Cerebellar nuclear complex (tissue), 1 donor: ENCODE measurements around the gene IGFBP4.

Source experiments
- DNase-seq, 2 experiments: peaks; one replicate each; lab custom pipeline; 2025; lab: John Stamatoyannopoulos, UW

The IGFBP4 gene

DNA sequence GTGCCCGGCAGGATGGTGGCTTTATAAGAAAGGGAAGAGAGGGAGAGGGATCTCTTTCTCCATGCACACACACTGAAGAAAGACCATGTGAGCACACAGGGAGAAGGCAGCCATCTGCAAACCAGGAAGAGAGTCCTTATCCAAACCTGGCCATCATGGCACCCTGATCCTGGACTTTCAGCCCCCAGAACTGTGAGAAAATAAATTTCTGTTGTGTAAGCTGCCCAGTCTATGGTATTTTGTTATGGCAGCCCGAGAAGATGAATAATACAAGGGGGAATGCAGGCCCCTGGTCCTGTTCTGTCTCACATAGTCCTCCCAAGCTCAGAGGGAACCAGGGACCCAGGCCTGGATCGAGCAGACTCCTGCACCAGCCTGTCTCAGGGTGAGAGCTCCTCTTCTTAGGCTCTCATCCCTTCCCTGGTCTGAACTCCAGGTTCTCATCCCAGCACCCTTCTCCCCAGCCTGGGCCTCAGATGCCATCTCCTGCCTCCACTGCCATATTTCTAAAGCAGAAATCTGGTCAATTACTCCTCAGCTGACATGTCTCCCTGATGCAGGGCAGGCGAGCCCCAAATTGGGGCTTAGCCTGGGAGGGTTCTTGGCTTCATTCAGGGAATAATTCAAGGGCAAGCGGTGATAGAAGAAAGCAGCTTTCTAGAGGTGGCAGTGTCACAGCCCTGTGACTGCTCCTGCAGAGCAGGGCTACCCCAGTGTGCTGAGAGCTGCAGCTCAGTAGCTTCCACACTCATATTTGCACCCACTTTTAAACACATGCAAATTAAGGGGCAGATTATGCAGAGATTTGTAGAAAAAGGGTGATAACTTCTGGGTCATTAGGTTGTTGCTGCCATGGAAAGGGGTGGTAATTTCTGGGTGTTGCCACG is 28.8 kb downstream of the IGFBP4 start:
- no peak for DNase-seq

DNA sequence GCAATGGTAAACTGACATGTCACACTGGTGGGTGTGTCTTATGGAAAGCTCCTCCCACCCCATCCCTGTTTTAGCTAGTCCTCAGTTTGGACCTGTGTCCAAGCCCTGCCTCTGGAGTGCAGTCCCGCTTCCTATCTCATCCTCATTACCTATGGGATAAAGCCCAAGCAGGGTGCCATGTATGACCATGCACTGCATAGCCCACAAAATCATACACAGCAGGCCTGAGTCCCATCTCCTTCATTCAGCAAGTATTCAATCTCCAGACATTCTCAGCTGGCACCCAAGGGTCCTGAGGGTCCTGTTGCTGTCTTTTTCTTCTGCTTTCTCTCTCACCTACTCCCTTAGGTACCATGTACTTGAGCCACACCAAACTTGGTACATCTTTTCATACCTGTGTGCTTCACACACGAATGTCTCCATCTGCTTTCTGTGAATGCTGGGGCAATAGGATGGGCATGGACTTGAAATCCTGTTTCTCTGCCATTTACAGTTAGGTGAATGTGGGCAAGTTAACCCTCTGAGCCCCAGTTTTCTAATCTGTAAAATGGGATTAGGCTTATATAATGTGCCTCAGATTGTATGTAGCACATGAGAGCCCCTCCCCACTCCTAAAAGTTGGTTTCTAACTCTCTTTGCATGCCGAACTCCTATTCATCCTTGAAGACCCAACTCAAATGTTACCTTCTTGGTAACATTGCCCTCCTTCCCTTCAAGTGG is 29.6 kb downstream of the IGFBP4 start:
- DNase-seq: no peak

DNA sequence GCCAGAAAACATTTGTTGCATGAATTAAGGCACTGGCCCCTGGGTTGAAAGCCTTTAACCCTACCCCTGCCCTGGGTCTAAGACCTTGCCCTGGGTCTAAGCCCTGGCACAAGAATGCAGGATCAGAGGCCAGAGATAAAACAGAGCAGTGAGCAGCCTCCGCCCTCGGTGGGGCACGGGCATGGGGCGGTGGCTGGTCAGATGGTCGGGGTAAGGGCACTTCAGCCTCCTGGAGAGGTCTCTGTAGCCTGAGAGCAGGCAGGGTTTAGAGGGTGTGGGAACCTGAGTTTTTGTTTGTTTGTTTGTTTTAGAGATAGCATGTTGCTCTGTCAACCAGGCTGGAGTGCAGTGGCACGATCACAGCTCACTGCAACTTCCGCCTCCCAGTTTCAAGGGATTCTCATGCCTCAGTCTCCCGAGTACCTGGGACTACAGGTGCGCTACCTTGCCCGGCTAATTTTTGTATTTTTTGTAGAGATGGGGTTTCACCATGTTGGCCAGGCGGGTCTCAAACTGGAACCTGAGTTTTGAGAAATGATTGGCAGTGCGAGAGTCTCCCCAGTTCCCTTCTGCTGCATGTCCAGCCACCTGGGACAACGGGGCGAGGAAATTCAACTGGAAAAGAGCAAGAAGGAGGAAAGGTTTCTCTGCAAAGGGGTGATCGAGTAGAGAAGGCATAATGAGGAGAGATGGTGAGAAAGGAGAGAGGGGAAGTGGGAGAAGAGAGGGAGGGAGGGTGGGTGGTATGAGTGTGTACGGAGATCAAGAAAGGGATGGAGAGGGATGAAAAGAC is 30.5 kb downstream of the IGFBP4 start:
- no peak for DNase-seq

DNA sequence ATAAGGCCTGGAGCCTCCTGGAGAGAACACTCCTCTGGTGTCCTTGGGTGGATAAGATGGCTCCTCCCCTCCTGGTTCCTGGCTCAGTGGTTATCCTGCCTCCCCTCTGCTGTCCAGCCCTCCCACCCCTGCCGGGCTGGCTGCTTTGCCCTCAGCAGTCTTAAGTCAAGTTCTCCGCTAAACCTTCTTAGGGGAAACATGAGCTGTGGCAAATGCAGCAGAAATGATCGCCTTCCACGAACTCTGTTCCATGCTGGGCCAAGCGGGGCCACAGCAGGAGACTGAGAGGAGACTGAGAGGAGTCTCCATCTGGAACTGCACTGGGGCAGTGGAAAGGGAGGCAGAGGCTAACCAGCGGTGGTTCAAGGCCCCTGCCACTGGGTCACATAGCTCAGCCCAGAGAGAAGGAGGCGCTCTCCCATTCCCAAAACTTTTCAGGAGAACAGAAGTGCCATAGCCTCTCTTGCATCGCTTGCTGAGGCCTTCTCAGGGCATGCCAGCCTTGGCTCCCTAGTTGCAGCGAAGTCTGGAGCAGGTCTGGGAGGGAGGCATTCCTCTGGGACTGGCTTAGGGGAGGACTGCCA is 31.3 kb downstream of the IGFBP4 start:
- no peak for DNase-seq

DNA sequence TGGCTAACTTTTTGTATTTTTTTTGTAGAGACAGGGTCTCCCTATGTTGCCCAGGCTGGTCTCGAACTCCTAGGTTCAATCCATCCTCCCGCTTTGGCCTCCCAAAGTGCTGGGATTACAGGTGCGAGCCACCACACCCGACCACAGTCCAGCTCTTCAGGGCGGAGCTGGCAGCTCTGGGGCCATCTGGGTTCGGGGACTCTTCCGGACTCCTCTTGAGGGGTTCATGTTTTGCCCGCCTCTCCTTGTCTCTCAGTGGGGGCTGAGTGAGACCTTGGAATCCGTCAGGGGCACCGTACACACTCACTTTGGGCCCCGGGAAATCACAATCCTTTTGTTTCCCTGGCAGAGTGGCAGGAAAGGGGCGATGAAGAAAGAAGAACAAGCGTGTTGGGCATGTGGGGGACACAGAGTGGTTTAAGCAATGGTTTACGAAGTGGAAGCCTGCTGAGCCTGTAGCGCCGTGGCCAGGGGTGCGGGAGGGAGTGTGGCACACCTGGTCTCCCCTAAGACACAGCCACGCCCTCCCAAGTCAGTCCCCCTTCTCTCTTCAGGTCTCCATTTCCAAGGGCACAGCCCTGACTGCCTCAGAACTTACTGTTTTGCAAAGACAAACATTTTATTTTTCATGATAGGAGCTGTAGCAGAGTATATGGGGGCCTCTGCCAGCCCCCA is 32.1 kb downstream of the IGFBP4 start:
- DNase-seq: no peak

DNA sequence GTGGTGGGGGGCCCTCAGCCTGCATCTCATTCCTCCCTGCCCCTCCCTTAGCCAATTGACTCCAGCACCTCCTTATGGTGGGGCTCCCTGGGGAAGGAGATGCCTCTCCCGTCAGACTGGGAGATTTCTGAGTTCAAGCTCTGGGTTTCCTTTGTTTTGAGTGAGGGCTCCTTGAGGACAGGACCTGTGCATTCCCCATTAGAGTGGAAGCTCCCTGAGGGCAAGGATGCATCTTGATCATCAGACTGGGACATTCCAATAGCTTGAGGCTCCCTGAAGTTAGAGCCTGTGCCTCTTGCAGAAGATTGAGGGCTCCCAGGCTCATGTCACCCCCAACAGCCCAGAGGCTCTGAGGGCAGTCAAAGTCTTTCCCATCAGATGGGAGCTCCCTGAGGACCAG is 34.5 kb downstream of the IGFBP4 start:
- DNase-seq: no peak

DNA sequence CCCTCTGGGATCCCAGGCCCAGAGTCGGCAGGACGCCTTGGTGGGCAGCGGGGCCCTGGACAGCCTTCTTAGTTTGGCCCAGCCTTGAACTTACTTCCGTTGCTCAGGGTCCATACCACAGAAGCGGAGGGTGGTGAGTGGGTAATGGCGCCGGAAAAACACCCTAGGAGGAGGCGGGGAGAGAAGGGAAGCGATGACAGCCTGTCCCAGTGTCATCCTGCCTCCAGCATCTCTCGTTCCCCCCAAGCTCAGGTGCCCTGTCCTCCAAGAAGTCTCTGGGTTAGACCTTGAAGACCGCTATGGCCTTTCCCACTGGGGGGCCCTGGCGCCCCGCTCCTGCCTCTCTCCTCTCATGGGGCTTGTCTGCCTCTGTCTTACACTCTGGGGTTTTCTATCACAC is 35.2 kb downstream of the IGFBP4 start:
- DNase-seq: no peak

DNA sequence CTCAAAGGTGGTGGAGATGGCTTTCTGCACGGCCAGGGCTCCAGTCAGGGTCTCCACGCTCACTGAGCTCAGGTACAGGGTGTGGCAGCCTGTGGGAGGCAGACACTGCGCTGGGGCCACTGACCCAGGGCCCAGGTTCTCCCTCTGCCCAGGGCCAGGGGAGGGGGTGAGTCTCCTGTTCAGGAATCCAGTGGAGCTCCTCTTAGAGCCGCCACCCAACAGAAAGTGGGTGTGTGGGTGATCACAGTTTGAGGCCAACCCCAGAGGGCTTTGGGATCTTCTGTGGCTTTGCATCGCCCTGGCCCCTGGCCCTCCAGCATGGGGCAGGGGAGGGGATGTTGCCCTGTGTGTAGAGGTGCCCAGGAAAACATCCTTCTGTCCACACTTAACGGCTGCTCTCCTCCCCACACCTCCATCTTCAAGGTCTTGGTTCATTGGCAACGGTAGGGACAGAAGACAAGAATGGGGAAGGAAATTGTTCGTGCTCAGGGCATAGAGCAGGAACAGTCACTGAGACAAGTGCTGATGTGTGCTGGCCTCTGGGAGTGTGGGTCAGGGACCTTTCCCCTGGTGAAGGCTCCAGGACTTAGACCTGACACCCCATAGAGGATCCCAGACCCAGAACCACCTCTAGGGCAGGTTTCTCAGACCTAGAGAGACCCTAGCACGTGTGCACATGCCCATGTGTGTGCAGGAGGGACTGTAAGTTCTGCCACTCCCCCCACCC is 36.7 kb downstream of the IGFBP4 start:
- no peak for DNase-seq

DNA sequence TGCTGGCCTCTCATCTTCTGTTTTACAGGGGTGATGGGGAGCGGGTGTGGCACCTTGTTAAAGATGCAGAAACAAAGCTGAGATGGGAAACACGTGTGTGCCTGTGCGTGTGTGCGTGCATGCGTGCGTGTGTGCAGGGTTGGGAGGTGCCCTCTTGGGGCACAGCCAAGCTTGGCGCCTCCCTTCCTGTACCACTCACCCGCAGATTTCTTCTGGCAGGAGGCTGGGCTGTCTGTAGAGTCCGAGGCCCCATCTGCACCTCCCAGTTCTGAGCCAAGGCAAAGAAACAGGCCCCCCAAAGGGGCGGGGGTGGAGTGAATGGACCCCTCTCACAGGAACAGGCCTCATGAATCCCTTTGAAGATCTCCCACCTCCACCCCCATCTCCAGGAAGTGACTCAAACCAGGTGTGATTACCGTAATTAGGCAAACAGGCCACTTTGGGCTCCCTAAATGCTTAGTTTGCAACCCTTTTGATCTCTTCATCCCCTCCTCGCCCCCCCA is 37.3 kb downstream of the IGFBP4 start:
- no peak for DNase-seq

DNA sequence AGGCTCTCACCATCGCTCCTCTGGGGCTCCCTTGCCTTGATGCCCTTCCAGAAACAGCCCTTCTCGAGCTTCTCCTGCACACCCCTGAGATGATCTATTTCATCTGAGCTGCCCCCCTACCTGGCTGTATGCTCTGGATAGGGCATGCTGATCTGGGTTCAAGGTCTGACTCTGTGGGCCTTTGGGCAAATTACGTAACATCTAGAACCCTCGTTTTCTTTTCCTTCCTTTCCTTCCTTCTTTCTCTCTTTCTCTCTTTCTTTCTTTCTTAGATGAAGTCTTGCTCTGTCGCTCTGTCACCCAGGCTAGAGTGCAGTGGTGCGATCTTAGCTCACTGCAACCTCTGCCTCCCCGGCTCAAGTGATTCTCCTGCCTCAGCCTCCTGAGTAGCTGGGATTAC is 37.9 kb downstream of the IGFBP4 start:
- no peak for DNase-seq

DNA sequence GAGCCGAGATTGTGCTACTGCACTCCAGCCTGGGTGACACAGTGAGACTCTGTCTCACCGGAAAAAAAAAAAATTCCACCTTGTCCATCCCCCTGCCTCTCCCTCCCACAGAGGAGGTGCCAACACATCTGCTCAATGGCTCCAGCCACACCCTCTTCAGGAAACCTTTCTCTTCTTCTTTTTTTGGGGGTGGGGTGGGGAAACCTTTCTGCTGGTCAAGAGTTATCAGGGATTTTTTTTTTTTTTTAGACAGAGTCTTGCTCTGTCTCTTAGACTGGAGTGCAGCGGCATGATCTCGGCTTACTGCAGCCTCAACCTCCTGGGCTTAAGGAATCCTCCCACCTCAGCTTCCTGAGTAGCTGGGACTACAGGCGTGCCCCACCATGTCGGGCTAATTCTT is 39.5 kb downstream of the IGFBP4 start:
- DNase-seq: no peak

DNA sequence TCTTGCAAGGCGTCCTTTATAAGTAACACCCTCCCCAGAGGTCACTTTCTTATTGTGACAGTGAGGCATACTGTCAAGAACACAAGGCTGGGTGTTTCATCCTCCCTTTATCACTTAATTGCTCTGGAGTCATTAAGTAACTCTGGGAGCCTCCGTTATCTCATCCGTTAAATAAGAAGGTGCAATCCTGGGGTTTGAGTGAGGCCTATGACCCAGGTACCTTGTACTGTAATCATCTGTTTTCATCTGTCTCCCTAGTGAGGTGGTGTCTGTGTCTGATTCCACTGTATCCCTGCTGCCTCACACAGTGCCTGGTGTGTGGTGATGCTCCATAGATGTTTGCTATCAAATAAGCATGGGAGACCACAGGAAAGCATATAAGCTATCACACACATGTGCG is 40.4 kb downstream of the IGFBP4 start:
- no peak for DNase-seq

DNA sequence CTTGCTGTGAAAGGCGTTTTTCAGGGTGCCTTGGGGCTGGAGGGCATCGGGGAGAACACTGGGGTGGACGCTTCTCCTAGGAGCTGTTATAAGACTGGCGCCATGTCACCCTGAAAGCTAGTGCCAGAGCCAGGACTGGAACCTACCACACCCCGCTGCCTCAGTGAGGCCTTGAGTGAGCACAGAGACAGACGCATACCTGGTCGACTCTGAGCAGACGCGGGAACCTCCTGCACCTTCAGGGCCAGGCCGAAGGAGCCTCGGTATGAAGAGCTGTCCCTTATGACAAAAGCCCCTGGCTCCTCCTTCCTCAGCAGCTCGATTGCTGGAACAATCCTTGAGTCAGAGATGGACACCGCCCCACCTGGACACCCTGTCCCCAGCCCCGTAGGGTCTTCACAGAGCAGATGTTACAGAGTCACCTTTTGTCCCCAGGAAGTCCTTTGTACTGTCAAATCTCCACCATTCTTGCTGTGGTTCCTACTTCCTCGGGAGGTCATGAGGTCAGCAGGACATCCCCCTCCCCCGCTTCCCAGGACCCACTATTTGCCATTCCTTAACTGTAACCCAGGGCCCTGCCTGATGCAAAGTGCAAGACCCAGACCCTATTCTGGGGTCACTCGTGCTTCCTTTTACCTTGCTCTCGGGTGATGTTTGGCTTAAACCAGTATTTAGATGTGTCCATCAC is 41.2 kb downstream of the IGFBP4 start:
- DNase-seq: no peak

DNA sequence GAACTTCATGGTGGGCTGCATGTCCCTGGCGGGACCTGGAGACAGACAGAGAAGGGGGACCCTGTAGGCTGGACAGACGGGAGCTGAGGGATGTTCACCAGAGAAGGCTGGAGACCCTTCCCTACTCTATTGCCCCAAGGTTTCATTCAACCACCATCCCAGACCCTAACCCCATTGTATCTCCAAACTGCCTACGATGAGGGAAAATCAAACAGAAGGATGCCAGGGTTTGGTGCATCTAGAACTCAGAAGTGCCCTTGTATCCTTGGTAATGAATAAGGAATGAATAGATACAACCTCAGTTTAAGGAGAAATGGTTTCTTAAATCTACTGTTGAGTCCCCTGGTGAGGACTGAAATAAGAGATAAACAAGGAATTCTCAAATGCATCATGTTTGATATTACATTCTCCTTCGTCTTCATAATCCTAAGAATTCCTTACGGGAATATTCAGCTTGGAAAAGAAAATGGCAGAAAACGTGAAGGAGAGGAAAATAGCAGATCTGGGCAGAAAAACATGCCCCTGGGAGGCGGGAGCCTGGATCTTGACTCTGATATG is 41.8 kb downstream of the IGFBP4 start:
- DNase-seq: no peak

DNA sequence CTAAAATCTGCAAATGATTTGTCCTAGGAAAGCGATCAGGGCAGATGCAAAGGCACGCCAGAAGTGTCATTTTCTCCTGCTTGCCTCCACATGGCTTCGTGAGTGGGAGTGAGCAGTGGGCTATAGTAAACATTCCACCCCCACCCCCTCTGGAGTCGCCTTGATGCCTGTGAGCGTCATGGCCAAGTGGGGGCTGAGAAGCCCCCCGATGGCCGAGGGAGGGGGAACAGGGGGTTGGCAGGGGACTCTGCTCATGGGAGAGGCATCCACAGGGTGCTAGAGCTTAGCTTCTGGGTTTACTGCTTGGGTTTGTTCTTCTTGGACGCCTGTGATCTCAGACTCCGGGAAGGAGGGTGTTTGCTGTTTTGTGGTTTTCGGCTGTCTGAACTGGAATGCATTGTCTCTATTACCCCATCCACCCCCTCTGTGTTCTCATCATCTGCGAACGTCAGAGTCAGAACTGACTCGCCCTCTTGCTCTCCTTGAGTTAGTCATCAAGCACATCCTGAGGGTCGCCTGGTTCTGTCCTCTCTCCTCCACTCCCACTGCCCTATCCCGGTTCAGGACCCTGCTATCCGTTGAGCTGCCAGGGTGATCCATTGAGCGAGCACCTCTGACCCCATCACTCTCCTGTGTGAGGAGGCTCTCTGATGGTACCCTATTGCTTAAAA is 42.7 kb downstream of the IGFBP4 start:
- no peak for DNase-seq

DNA sequence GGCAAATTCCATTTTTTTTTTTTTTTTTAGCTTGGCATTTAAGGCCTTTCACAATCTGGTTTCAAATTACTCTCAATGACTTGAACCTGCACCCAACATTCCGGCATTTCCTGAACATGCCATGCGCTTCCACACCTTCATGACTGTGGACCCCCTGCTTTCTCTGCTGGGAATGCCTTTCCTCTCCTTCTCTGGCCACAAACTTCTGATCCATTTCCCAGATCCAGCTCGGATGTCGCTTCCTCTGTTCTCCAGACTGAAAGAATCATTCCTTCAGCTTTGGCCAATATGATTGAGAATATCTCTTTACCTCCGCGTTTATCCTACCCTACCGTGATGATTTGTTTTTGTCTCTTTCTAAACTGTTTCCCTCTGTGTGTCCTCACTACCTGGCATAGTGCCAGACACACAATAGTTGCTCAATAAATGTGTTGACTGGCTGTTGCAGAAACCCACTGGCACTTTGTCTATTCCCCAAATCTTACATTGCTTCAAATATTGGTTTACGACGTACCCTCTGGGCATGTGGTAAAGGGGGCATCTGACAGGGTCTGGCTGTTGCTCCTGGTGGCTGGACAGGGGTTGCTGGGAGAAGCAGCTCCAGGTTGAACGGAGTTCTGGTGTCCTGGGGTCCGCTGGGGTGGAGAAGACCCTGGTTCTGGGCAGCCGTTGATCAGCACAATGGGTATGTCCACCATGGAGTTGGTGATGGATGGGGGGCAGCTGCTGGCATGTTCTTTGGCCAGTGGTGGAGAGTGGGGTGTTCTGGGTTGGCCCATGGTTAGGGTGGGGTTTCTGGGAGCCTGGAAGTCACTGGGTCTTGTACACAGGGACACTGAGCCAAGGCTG is 43.5 kb downstream of the IGFBP4 start:
- DNase-seq: no peak

DNA sequence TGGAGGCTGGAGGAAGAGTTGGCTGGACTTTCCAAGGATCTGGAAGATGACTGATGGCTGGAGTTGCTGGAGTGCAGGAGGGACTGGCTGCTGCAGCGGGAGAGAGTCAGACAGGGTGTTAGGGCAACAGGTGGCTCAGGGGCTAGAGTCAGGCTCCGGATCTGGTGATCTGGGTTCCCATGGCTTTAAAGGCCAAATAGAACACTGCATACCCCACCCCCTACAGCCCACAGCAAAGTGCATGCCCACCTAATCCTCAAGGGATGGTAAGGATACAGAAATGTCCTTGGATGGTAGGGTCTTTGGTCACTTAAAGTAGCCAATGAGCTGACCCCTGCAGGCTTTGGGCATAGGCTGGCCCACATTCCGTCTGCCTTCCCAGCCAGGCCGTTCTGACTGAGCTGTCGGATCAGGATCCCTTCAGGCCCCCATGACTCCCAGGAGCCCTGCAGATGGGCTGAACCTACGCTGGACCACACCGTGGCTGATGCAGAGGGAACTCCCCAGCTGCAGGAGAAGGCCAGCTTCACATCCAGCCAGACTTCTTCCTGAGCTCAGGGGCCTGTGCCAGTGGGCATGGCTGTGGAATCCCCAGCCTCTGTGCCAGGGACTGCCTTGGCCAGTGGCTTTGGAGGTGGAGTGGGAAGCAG is 44.2 kb downstream of the IGFBP4 start:
- DNase-seq: no peak
